SK-N-MC (cell line): Measurements from ENCODE around the gene ANO2.

Experiments
- EZH2 ChIP-seq: fragments of 200-600 bp; sonication (generic); IDR thresholded peaks from one replicate; pipeline ENCODE4 v1.6.1; 2017; ENCODE audit warnings: antibody characterized with exemption
- POLR2AphosphoS5 ChIP-seq: IDR thresholded peaks from 2 replicates; pipeline ENCODE4 v1.6.1; 2012; ENCODE audit warnings: mild to moderate bottlenecking, low read depth, low read length, borderline replicate concordance

GRCh38 chr12:5739917-5740316, 205.1 kb downstream of the ANO2 start:
- TF ChIP-seq POLR2AphosphoS5 (no peak), EZH2 (no peak)
